Measurements from ENCODE around the gene PTX4. TPM values are rescaled to one million over a fixed set of nuclear protein-coding genes. Genes with fewer than 3 reads are reported as not detected.

PTX4 gene
- polyA plus RNA-seq, 1 of the 3 experiments (the other 2 are of a cell fraction), result not detected

GRCh38 chr16:1465567-1465915, 23.2 kb downstream of the PTX4 start:
- Histone ChIP-seq H3K79me2 (ENCODE audit: insufficient read depth) (peaks cover 40% of the 10 kb centered on the region; the same call in 1 of the 2 replicates), H3K4me2 (no peak overlapping the region), H3K27ac (ENCODE audit: low read depth in 2 of 2, low read length in 1 of 2) (no peak overlapping the region), H3K4me3 (ENCODE audit: low read depth in 2 of 2, low read length in 1 of 2) (no peak overlapping the region), H3K27me3 (ENCODE audit: insufficient read depth) (no peaks in the 10 kb centered on the region), H3K36me3 (replicated peaks in 1 of 2; ENCODE audit: control insufficient read depth in 1 of 2, insufficient read depth in 2 of 2, low read length in 1 of 2) (peaks cover 0 to 11% of the 10 kb centered on the region in 2 experiments), H3K9me3 (no peaks in the 10 kb centered on the region), H4K20me1 (ENCODE audit: insufficient read depth) (peaks cover 11% of the 10 kb centered on the region; the same call in 1 of the 2 replicates), H2AFZ (ENCODE audit: low read depth) (no peak overlapping the region), H3K4me1 (ENCODE audit: control insufficient read depth in 1 of 2, insufficient read depth in 2 of 2, low read depth in 1 of 2, low read length in 1 of 2) (no peaks in the 10 kb centered on the region; a peak in 1 of 4 replicates), H3K9me2 (no peaks in the 10 kb centered on the region), H3F3A (replicated peaks; ENCODE audit: insufficient read depth) (no peaks in the 10 kb centered on the region), H3K9ac (no peak overlapping the region)
- ChIA-PET CTCF (no interaction called here), POLR2A (no interaction called here)
- 93% methylated on average over 4 of the region's 13 CpGs for WGBS (ENCODE audit: low lambda C conversion rate)
- TF ChIP-seq POLR2AphosphoS5 (IDR thresholded peaks at IDR 0.05; ENCODE audit: low read depth, low read length), result no peak
- TF ChIP-seq FOSL2 (IDR thresholded peaks at IDR 0.05; ENCODE audit: borderline replicate concordance, low read depth), result no peak
- TF ChIP-seq ZBTB33 (IDR thresholded peaks at IDR 0.05; ENCODE audit: borderline replicate concordance, low read depth), result no peak
- no peak for TF ChIP-seq IRF3 (IDR thresholded peaks at IDR 0.05; ENCODE audit: low read depth, low read length)
- no peak for TF ChIP-seq RAD21 (IDR thresholded peaks at IDR 0.05; ENCODE audit: low read length)
- no peak for TF ChIP-seq EZH2phosphoT487 (IDR thresholded peaks at IDR 0.05; ENCODE audit: borderline replicate concordance, low read depth)
- TF ChIP-seq FOXJ3 (CRISPR knock-in tag; IDR thresholded peaks at IDR 0.05), result no peak
- DNase-seq, result no peak

- peaks cover 35% of the 10 kb centered on the region; the same call in 1 of the 2 replicates for H3K79me2 ChIP-seq (ENCODE audit: insufficient read depth)
- WGBS (ENCODE audit: low lambda C conversion rate), result 94% methylated on average over 27 of the region's 33 CpGs
- H3K4me2 ChIP-seq, result no peak overlapping the region
- H3K9me3 ChIP-seq, result no peaks in the 10 kb centered on the region
- H3K9ac ChIP-seq, result no peak overlapping the region
- ChIA-PET CTCF (no interaction called here), POLR2A (no interaction called here)
- H3K36me3 ChIP-seq (replicated peaks in 1 of 2; ENCODE audit: control insufficient read depth in 1 of 2, insufficient read depth in 2 of 2, low read length in 1 of 2), result peaks cover 0 to 16% of the 10 kb centered on the region in 2 experiments
- H3K4me3 ChIP-seq (ENCODE audit: low read depth in 2 of 2, low read length in 1 of 2), result no peak overlapping the region
- H3F3A ChIP-seq (replicated peaks; ENCODE audit: insufficient read depth), result no peaks in the 10 kb centered on the region
- no peaks in the 10 kb centered on the region for H3K27me3 ChIP-seq (ENCODE audit: insufficient read depth)
- H3K27ac ChIP-seq (ENCODE audit: low read depth in 2 of 2, low read length in 1 of 2), result no peak overlapping the region
- no peak overlapping the region for H2AFZ ChIP-seq (ENCODE audit: low read depth)
- peaks cover 11% of the 10 kb centered on the region; the same call in 1 of the 2 replicates for H4K20me1 ChIP-seq (ENCODE audit: insufficient read depth)
- H3K4me1 ChIP-seq (ENCODE audit: control insufficient read depth in 1 of 2, insufficient read depth in 2 of 2, low read depth in 1 of 2, low read length in 1 of 2), result no peaks in the 10 kb centered on the region
- DNase-seq, result no peak
- no peaks in the 10 kb centered on the region for H3K9me2 ChIP-seq
- TF ChIP-seq ZBTB33 (IDR thresholded peaks at IDR 0.05; ENCODE audit: borderline replicate concordance, low read depth) (no peak), REST (IDR thresholded peaks at IDR 0.05; ENCODE audit: low read depth, low read length) (no peak), GATA2 (CRISPR knock-in tag; IDR thresholded peaks at IDR 0.05) (no peak), RXRA (IDR thresholded peaks at IDR 0.05; ENCODE audit: borderline replicate concordance, low read depth) (no peak), SIN3A (IDR thresholded peaks at IDR 0.05; ENCODE audit: borderline replicate concordance, low read depth, low read length) (no peak), CTCF (IDR thresholded peaks at IDR 0.05) (no peak), PBX3 (IDR thresholded peaks at IDR 0.05) (no peak)
Measured at GRCh38 chr16:1464894-1465566, 23.7 kb downstream of the PTX4 start.
